Tibial nerve (tissue), 4 donors: Measurements from ENCODE around the gene ABR. TPM values are rescaled to one million over a fixed set of nuclear protein-coding genes. Genes with fewer than 3 reads are reported as not detected.
"Not testable (repeated sequence)": the region's sequence is repeated elsewhere in the genome, so short reads cannot be mapped to it uniquely, and the experiment has no call there.

ENCODE experiments used
- DNase-seq, 2 donors: peaks; one replicate each; pipeline ENCODE4 v3.0.0-alpha.2; 2019; ENCODE audit warnings: low spot score in 2 of 2
- H3K27ac ChIP-seq, 4 donors: fragments of 200-600 bp; sonication (generic) in 3 of 4; one replicate each; pipeline ENCODE4 v1.5.1; 2017 to 2019; ENCODE audit warnings: mild to moderate bottlenecking in 1 of 4
- H3K27me3 ChIP-seq, 2 donors: fragments of 200-600 bp; sonication (generic) in 1 of 2; one replicate each; pipeline versions ENCODE4 v1.5.1 to v1.6.0; 2017 to 2019
- H3K36me3 ChIP-seq, 3 donors: fragments of 200-600 bp; sonication (generic); one replicate each; pipeline ENCODE4 v1.5.1; 2018 to 2019
- H3K4me1 ChIP-seq, 4 donors: fragments of 200-600 bp; sonication (generic) in 3 of 4; one replicate each; pipeline ENCODE4 v1.5.1; 2017 to 2019
- H3K4me3 ChIP-seq, 4 donors: fragments of 200-600 bp; sonication (generic) in 3 of 4; one replicate each; pipeline ENCODE4 v1.5.1; 2017 to 2019; ENCODE audit warnings: mild to moderate bottlenecking in 1 of 4, moderate library complexity in 1 of 4
- H3K9me3 ChIP-seq, 4 donors: fragments of 200-600 bp; sonication (generic) in 3 of 4; one replicate each; pipeline ENCODE4 v1.5.1; 2017 to 2019
- EP300 ChIP-seq, 2 donors: sonication (generic); formaldehyde crosslinking; IDR thresholded peaks; one replicate each; pipeline ENCODE4 v1.6.1; 2017; ENCODE audit warnings: antibody characterized with exemption in 2 of 2, mild to moderate bottlenecking in 1 of 2
- POLR2A ChIP-seq, 2 donors: fragments of 450-650 bp; IDR thresholded peaks; one replicate each; pipeline ENCODE4 v1.6.1; 2017; ENCODE audit warnings: antibody characterized with exemption in 2 of 2, mild to moderate bottlenecking in 2 of 2, moderate library complexity in 2 of 2
- WGBS, 2 donors: methylation state at CpG; one replicate each; pipeline ENCODE4 v1.1.5; 2018; 5-methylcytosine and 5-hydroxymethylcytosine counted together
- total RNA-seq, 4 donors: library from RNA; depleted of rRNA; stranded (reverse); fragments of >200 nt; gene quantifications; one replicate each; pipeline ENCODE4 v1.1.0, GENCODE V29; 2016
- TF ChIP-seq, protein P1 (sequence below), 5 experiments: fragments of 200-600 bp in 3 of 5; fragments of 450-650 bp in 2 of 5; sonication (generic) in 3 of 5; IDR thresholded peaks; one replicate each; pipeline ENCODE4 v1.5.1; 2016 to 2019; ENCODE audit warnings: antibody characterized with exemption in 5 of 5, mild to moderate bottlenecking in 3 of 5, moderate library complexity in 2 of 5

The ABR gene
- total RNA-seq, 4 donors from 2014 or later, result 88.8 to 193 (median 133) TPM

- no peak overlapping the region for H3K27ac ChIP-seq
- peaks cover 0 to 6% of the 10 kb centered on the region in 2 donors for H3K27me3 ChIP-seq
- no peak overlapping the region for H3K4me3 ChIP-seq
- TF ChIP-seq POLR2A (IDR thresholded peaks at IDR 0.05), result no peak
- TF ChIP-seq EP300 (IDR thresholded peaks at IDR 0.05), result no peak
- TF ChIP-seq, protein P1, sequence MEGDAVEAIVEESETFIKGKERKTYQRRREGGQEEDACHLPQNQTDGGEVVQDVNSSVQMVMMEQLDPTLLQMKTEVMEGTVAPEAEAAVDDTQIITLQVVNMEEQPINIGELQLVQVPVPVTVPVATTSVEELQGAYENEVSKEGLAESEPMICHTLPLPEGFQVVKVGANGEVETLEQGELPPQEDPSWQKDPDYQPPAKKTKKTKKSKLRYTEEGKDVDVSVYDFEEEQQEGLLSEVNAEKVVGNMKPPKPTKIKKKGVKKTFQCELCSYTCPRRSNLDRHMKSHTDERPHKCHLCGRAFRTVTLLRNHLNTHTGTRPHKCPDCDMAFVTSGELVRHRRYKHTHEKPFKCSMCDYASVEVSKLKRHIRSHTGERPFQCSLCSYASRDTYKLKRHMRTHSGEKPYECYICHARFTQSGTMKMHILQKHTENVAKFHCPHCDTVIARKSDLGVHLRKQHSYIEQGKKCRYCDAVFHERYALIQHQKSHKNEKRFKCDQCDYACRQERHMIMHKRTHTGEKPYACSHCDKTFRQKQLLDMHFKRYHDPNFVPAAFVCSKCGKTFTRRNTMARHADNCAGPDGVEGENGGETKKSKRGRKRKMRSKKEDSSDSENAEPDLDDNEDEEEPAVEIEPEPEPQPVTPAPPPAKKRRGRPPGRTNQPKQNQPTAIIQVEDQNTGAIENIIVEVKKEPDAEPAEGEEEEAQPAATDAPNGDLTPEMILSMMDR (IDR thresholded peaks at IDR 0.05), result no peak
- H3K9me3 ChIP-seq, result no peaks in the 10 kb centered on the region
- DNase-seq, result no peak
- H3K4me1 ChIP-seq, result peaks cover 0 to 22% (median 12%) of the 10 kb centered on the region in 4 donors
- WGBS, 2 donors, result 80 to 86% methylated on average over 45 to 53 of the region's 53 CpGs
- no peaks in the 10 kb centered on the region for H3K36me3 ChIP-seq
Measured at GRCh38 chr17:1124896-1125787, 54.6 kb downstream of the ABR start.

- Histone ChIP-seq H3K4me1 (peaks cover 0 to 22% (median 12%) of the 10 kb centered on the region in 4 donors), H3K4me3 (no peak overlapping the region), H3K36me3 (no peaks in the 10 kb centered on the region), H3K27me3 (peaks cover 0 to 6% of the 10 kb centered on the region in 2 donors), H3K27ac (peak overlapping the region in 1 of 4 donors; percentile 62), H3K9me3 (no peaks in the 10 kb centered on the region)
- TF ChIP-seq POLR2A (IDR thresholded peaks at IDR 0.05) (no peak), EP300 (IDR thresholded peaks at IDR 0.05) (no peak)
- TF ChIP-seq, protein P1 (IDR thresholded peaks at IDR 0.05), result no peak
- no peak for DNase-seq
- WGBS, 2 donors, result 67 to 68% methylated on average over 23 to 24 of the region's 27 CpGs
Measured at GRCh38 chr17:1123921-1124715, 55.7 kb downstream of the ABR start.

DNA sequence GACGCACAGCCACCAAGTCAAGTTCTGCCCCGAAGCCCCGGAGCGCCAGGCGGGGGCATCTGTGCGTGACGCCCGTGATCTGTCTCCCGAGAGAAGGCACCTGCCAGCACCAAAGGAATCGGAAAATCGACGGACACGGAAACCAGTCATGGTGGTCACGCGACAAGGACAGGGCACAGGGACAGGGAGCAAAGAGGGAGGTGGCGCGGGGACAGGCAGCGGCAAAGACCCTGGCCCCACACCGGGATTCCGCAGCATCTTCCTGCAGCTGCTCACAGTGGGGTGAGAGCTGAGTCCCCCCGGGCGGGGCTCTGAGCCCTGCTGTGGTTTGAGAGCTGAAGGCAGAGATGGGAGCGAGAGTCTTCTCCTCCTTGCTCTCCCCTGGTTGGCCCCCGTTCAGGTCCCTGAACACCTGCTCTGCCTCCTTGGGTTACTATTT, 56.4 kb downstream of the ABR start:
- WGBS, 2 donors, result 55 to 56% methylated on average over 24 of the region's 24 CpGs
- no peak for TF ChIP-seq POLR2A (IDR thresholded peaks at IDR 0.05)
- no peak overlapping the region for H3K4me3 ChIP-seq
- H3K9me3 ChIP-seq, result no peaks in the 10 kb centered on the region
- no peak for DNase-seq
- peak overlapping the region in 3 of 4 donors; percentile 11 to 62 (median 42) for H3K27ac ChIP-seq
- peaks cover 0 to 22% (median 12%) of the 10 kb centered on the region in 4 donors for H3K4me1 ChIP-seq
- H3K27me3 ChIP-seq, result peaks cover 0 to 6% of the 10 kb centered on the region in 2 donors
- no peaks in the 10 kb centered on the region for H3K36me3 ChIP-seq

GRCh38 chr17:1122533-1123392, 57.0 kb downstream of the ABR start:
- H3K4me1 ChIP-seq, result peaks cover 0 to 22% (median 12%) of the 10 kb centered on the region in 4 donors
- 22 to 24% methylated on average over 19 to 21 of the region's 21 CpGs for WGBS, 2 donors
- no peaks in the 10 kb centered on the region for H3K36me3 ChIP-seq
- DNase-seq, result peak; percentile 79 to 89
- H3K27me3 ChIP-seq, result peaks cover 0 to 6% of the 10 kb centered on the region in 2 donors
- no peaks in the 10 kb centered on the region for H3K9me3 ChIP-seq
- H3K4me3 ChIP-seq, result no peak overlapping the region
- H3K27ac ChIP-seq, result peak overlapping the region; percentile 3 to 62 (median 46)
- peak in 1 of 2 donors; percentile 45 for TF ChIP-seq EP300 (IDR thresholded peaks at IDR 0.05)
- TF ChIP-seq, protein P1 (IDR thresholded peaks at IDR 0.05), result peak; percentile 87 to 94 (median 91)
- TF ChIP-seq POLR2A (IDR thresholded peaks at IDR 0.05), result no peak

DNA sequence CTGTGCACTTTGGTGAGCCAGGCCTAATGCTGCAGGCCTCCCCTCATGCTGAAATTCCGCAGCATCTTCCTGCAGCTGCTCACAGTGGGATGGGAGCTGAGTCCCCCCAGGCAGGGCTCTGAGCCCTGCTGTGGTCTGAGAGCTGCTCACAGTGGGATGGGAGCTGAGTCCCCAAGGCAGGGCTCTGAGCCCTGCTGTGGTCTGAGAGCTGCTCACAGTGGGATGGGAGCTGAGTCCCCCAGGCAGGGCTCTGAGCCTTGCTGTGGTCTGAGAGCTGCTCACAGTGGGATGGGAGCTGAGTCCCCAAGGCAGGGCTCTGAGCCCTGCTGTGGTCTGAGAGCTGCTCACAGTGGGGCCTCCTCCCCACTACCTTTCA, 58.4 kb downstream of the ABR start:
- Histone ChIP-seq H3K4me1 (peaks cover 0 to 22% (median 12%) of the 10 kb centered on the region in 4 donors), H3K27ac (peak overlapping the region in 1 of 4 donors; percentile 62)
- 100% methylated on average over 1 of the region's 1 CpG; no CpG with 5 or more reads in 1 of the 2 donors for WGBS, 2 donors
- H3K4me3 ChIP-seq, H3K36me3 ChIP-seq, DNase-seq, H3K27me3 ChIP-seq, H3K9me3 ChIP-seq: not testable (repeated sequence)
